Measurements from ENCODE around the gene ADSL. TPM values are rescaled to one million over a fixed set of nuclear protein-coding genes. Genes with fewer than 3 reads are reported as not detected.

The ADSL gene
- total RNA-seq, 1 experiment from 2014 or later: 126 TPM

DNA sequence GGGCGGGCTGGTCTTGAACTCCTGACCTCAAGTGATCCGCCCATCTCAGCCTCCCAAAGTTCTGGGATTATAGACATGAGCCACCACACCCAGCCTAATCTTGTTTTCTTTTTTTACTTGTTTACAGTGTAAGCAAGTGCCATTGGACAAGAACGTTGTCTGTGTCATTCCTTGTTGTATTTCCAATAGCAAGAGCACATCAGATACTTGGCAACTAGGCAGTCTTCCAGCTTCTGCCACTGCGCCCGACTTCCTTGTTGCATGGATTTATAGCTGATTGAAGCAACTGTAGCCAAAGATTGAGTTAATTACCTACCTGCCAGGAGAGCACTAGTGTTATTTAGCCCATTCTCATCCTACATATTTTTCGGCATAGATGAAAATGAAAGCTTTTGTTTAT, 21.0 kb downstream of the ADSL start:
- ATAC-seq (no peak), DNase-seq (ENCODE audit: low read depth, low spot score) (no peak)

DNA sequence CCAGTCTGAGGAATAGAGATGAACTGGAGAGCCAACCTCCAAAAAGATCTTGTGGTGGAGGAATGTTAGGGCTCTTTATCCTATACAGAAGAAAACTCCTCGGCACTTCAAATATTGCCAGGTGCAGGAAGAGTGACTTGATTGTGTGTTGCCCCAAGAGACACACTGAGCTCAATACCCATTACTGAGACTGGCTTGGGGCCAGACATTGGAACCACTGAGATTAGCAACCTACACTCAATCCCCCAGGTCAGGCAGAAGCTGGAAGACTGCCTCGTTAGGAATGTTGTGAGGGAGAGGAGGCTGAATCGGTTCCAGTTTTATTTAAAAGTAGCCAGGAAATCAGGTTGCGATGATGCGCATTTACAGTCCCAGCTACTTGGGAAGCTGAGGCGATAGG, 21.7 kb downstream of the ADSL start:
- H3K9ac ChIP-seq (ENCODE audit: low read length): no peak overlapping the region
- no peaks in the 10 kb centered on the region for H3K9me2 ChIP-seq (ENCODE audit: insufficient read depth)
- no peak overlapping the region for H2AFZ ChIP-seq (ENCODE audit: low read depth, low read length, poor library complexity, severe bottlenecking)
- BruUV-seq (replicated peaks): no TSS peak
- H3K36me3 ChIP-seq (ENCODE audit: control insufficient read depth in 1 of 2, insufficient read depth in 2 of 2, low read length in 2 of 2): peaks cover 31 to 41% of the 10 kb centered on the region in 2 experiments
- no peak for TF ChIP-seq EZH2 (IDR thresholded peaks at IDR 0.05)
- no peak for TF ChIP-seq SP1 (IDR thresholded peaks at IDR 0.05; ENCODE audit: low read depth)
- no peak for TF ChIP-seq RAD21 (IDR thresholded peaks at IDR 0.05; ENCODE audit: low read depth)
- TF ChIP-seq, protein P1, sequence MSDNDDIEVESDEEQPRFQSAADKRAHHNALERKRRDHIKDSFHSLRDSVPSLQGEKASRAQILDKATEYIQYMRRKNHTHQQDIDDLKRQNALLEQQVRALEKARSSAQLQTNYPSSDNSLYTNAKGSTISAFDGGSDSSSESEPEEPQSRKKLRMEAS (IDR thresholded peaks at IDR 0.05): no peak
- TF ChIP-seq JUND (IDR thresholded peaks at IDR 0.05): no peak
- TF ChIP-seq, protein P2, sequence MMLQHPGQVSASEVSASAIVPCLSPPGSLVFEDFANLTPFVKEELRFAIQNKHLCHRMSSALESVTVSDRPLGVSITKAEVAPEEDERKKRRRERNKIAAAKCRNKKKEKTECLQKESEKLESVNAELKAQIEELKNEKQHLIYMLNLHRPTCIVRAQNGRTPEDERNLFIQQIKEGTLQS (IDR thresholded peaks at IDR 0.05): no peak
- TF ChIP-seq, protein P3, sequence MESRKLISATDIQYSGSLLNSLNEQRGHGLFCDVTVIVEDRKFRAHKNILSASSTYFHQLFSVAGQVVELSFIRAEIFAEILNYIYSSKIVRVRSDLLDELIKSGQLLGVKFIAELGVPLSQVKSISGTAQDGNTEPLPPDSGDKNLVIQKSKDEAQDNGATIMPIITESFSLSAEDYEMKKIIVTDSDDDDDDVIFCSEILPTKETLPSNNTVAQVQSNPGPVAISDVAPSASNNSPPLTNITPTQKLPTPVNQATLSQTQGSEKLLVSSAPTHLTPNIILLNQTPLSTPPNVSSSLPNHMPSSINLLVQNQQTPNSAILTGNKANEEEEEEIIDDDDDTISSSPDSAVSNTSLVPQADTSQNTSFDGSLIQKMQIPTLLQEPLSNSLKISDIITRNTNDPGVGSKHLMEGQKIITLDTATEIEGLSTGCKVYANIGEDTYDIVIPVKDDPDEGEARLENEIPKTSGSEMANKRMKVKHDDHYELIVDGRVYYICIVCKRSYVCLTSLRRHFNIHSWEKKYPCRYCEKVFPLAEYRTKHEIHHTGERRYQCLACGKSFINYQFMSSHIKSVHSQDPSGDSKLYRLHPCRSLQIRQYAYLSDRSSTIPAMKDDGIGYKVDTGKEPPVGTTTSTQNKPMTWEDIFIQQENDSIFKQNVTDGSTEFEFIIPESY (IDR thresholded peaks at IDR 0.05; ENCODE audit: extremely low read depth, insufficient replicate concordance, low read length): no peak
- no peak for TF ChIP-seq POLR2AphosphoS5 (IDR thresholded peaks at IDR 0.05; ENCODE audit: low read depth, low read length)
- TF ChIP-seq ZNF274 (IDR thresholded peaks at IDR 0.05; ENCODE audit: low read depth, low read length): no peak
- TF ChIP-seq, protein P4, sequence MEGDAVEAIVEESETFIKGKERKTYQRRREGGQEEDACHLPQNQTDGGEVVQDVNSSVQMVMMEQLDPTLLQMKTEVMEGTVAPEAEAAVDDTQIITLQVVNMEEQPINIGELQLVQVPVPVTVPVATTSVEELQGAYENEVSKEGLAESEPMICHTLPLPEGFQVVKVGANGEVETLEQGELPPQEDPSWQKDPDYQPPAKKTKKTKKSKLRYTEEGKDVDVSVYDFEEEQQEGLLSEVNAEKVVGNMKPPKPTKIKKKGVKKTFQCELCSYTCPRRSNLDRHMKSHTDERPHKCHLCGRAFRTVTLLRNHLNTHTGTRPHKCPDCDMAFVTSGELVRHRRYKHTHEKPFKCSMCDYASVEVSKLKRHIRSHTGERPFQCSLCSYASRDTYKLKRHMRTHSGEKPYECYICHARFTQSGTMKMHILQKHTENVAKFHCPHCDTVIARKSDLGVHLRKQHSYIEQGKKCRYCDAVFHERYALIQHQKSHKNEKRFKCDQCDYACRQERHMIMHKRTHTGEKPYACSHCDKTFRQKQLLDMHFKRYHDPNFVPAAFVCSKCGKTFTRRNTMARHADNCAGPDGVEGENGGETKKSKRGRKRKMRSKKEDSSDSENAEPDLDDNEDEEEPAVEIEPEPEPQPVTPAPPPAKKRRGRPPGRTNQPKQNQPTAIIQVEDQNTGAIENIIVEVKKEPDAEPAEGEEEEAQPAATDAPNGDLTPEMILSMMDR (IDR thresholded peaks at IDR 0.05 in 2 of 3, conservative IDR thresholded peaks at IDR 0.05 in 1 of 3; ENCODE audit: borderline replicate concordance in 1 of 3, insufficient read depth in 1 of 3, low read depth in 2 of 3, low read length in 2 of 3): no peak
- no peak for TF ChIP-seq ZFX (IDR thresholded peaks at IDR 0.05)
- no peak for TF ChIP-seq FOSL1 (IDR thresholded peaks at IDR 0.05; ENCODE audit: low read depth)
- no peak for TF ChIP-seq POLR2A (IDR thresholded peaks at IDR 0.05; ENCODE audit: borderline replicate concordance, extremely low read depth, insufficient read depth, insufficient read length)
- no peak for TF ChIP-seq SIN3A (IDR thresholded peaks at IDR 0.05; ENCODE audit: low read depth)
- no peak for TF ChIP-seq EZH2phosphoT487 (IDR thresholded peaks at IDR 0.05; ENCODE audit: borderline replicate concordance)
- TF ChIP-seq EGR1 (IDR thresholded peaks at IDR 0.05; ENCODE audit: low read depth): no peak
- DNase-seq (ENCODE audit: low read depth, low spot score) (no peak), ATAC-seq (no peak)
- no peaks in the 10 kb centered on the region for H3K27me3 ChIP-seq (ENCODE audit: insufficient read depth, low read length)
- ChIA-PET POLR2A (no interaction called here), CTCF (no interaction called here), RAD21 (ENCODE audit: low non-redundant PET in 1 of 2, low total read pairs in 2 of 2, uncharacterized antibody in 2 of 2, unreplicated experiment in 2 of 2) (no interaction called here)
- no peaks in the 10 kb centered on the region for H3K9me3 ChIP-seq (ENCODE audit: control insufficient read depth in 1 of 2, insufficient read depth in 1 of 2, low read depth in 1 of 2, low read length in 2 of 2)
- peaks cover 8 to 13% of the 10 kb centered on the region in 2 experiments; a peak in 2 of 4 replicates for H3K4me1 ChIP-seq (ENCODE audit: control insufficient read depth in 1 of 2, insufficient read depth in 2 of 2, low read length in 2 of 2)
- H3K79me2 ChIP-seq (ENCODE audit: insufficient read depth, low read length): peaks cover 10% of the 10 kb centered on the region
- H3K4me2 ChIP-seq (ENCODE audit: low read length): no peak overlapping the region
- no peak overlapping the region for H3K27ac ChIP-seq (ENCODE audit: low read depth, low read length)
- intact Hi-C loops (cut with micrococcal nuclease): no loop called here
- no peak overlapping the region for H3K4me3 ChIP-seq (replicated peaks in 1 of 2; ENCODE audit: low read depth in 1 of 2, low read length in 2 of 2)
- no peaks in the 10 kb centered on the region for H4K20me1 ChIP-seq (ENCODE audit: insufficient read depth)

More for the DNA sequence above, 21.0 kb downstream of the ADSL start:
- ChIA-PET RAD21 (ENCODE audit: low non-redundant PET in 1 of 2, low total read pairs in 2 of 2, uncharacterized antibody in 2 of 2, unreplicated experiment in 2 of 2) (no interaction called here), CTCF (no interaction called here), POLR2A (no interaction called here)
- Histone ChIP-seq H3K9ac (ENCODE audit: low read length) (no peak overlapping the region), H3K27me3 (ENCODE audit: insufficient read depth, low read length) (no peaks in the 10 kb centered on the region), H3K4me3 (replicated peaks in 1 of 2; ENCODE audit: low read depth in 1 of 2, low read length in 2 of 2) (no peak overlapping the region), H3K36me3 (ENCODE audit: control insufficient read depth in 1 of 2, insufficient read depth in 2 of 2, low read length in 2 of 2) (peaks cover 38 to 47% of the 10 kb centered on the region in 2 experiments), H4K20me1 (ENCODE audit: insufficient read depth) (no peaks in the 10 kb centered on the region), H3K27ac (ENCODE audit: low read depth, low read length) (no peak overlapping the region), H3K4me2 (ENCODE audit: low read length) (no peak overlapping the region), H2AFZ (ENCODE audit: low read depth, low read length, poor library complexity, severe bottlenecking) (no peak overlapping the region), H3K79me2 (ENCODE audit: insufficient read depth, low read length) (peaks cover 8% of the 10 kb centered on the region), H3K9me3 (ENCODE audit: control insufficient read depth in 1 of 2, insufficient read depth in 1 of 2, low read depth in 1 of 2, low read length in 2 of 2) (no peaks in the 10 kb centered on the region), H3K4me1 (ENCODE audit: control insufficient read depth in 1 of 2, insufficient read depth in 2 of 2, low read length in 2 of 2) (peaks cover 3 to 9% of the 10 kb centered on the region in 2 experiments; a peak in 2 of 4 replicates), H3K9me2 (ENCODE audit: insufficient read depth) (no peaks in the 10 kb centered on the region)
- intact Hi-C loops (cut with micrococcal nuclease): no loop called here
- TF ChIP-seq ELF1 (IDR thresholded peaks at IDR 0.05; ENCODE audit: borderline replicate concordance, low read depth) (no peak), POLR2AphosphoS5 (IDR thresholded peaks at IDR 0.05; ENCODE audit: low read depth, low read length) (no peak)
- TF ChIP-seq, protein P1 (IDR thresholded peaks at IDR 0.05): no peak
- no TSS peak for BruUV-seq (replicated peaks)

All from HCT116 (cell line).